Spleen (tissue), 11 donors: ENCODE data around the gene PIGR. TPM values are rescaled to one million over a fixed set of nuclear protein-coding genes. Genes with fewer than 3 reads are reported as not detected.

Source experiments
- DNase-seq: peaks from one replicate; pipeline ENCODE4 v3.0.0-alpha.2; 2020
- H3K27ac ChIP-seq, 8 donors: fragments of 200-600 bp; sonication (generic) in 7 of 8; 1 replicate in 4 of 8; 2 replicates in 4 of 8; pipeline versions ENCODE4 v1.5.0 to v1.8.0; 2016 to 2021; ENCODE audit warnings: inconsistent platforms in 4 of 8, mild to moderate bottlenecking in 4 of 8, moderate library complexity in 1 of 8
- H3K27me3 ChIP-seq, 7 donors: fragments of 200-600 bp; sonication (generic) in 6 of 7; replicated peaks in 1 of 7; 1 replicate in 4 of 7; 2 replicates in 3 of 7; pipeline versions ENCODE4 v1.5.0 to v1.8.0; 2016 to 2021; ENCODE audit warnings: inconsistent platforms in 3 of 7, mild to moderate bottlenecking in 1 of 7
- H3K36me3 ChIP-seq, 6 donors: fragments of 200-600 bp; sonication (generic) in 5 of 6; 1 replicate in 4 of 6; 2 replicates in 2 of 6; pipeline versions ENCODE4 v1.5.0 to v1.8.0; 2016 to 2021; ENCODE audit warnings: inconsistent platforms in 2 of 6
- H3K4me1 ChIP-seq, 6 donors: fragments of 200-600 bp; sonication (generic) in 5 of 6; 1 replicate in 3 of 6; 2 replicates in 3 of 6; pipeline versions ENCODE4 v1.5.0 to v1.8.0; 2016 to 2021; ENCODE audit warnings: inconsistent platforms in 3 of 6
- H3K4me3 ChIP-seq, 8 donors: fragments of 200-600 bp; sonication (generic) in 7 of 8; 1 replicate in 4 of 8; 2 replicates in 4 of 8; pipeline versions ENCODE4 v1.5.0 to v1.8.0; 2016 to 2021; ENCODE audit warnings: inconsistent platforms in 4 of 8, mild to moderate bottlenecking in 4 of 8, moderate library complexity in 2 of 8
- H3K9me3 ChIP-seq, 8 donors: fragments of 200-600 bp; sonication (generic) in 7 of 8; 1 replicate in 4 of 8; 2 replicates in 4 of 8; pipeline versions ENCODE4 v1.5.0 to v1.8.0; 2016 to 2021; ENCODE audit warnings: inconsistent platforms in 4 of 8
- CTCF ChIP-seq, 11 experiments: fragments of 200-600 bp in 7 of 11; fragments of 450-650 bp in 4 of 11; sonication (generic) in 4 of 11; IDR thresholded peaks in 8 of 11; conservative IDR thresholded peaks in 3 of 11; 1 replicate in 7 of 11; 2 replicates in 4 of 11; pipeline versions ENCODE4 v1.4.0 to v1.8.0; 2016 to 2021; ENCODE audit warnings: antibody characterized with exemption in 11 of 11, inconsistent platforms in 4 of 11, mild to moderate bottlenecking in 1 of 11
- POLR2A ChIP-seq, 3 donors: fragments of 450-650 bp; IDR thresholded peaks; one replicate each; pipeline ENCODE4 v1.5.1; 2017; ENCODE audit warnings: antibody characterized with exemption in 3 of 3, mild to moderate bottlenecking in 1 of 3
- POLR2AphosphoS5 ChIP-seq, 3 donors: sonication (generic); formaldehyde crosslinking; IDR thresholded peaks; one replicate each; pipeline ENCODE4 v1.5.1; 2017; ENCODE audit warnings: antibody characterized with exemption in 3 of 3
- WGBS, 5 donors: extraction: QIAGEN DNeasy Blood & Tissue Kit in 3 of 5; methylation state at CpG; one replicate each; pipeline versions ENCODE4 v1.1.5 to v1.1.7; 2013 to 2018; 5-methylcytosine and 5-hydroxymethylcytosine counted together
- intact Hi-C: fragments of 100-400 bp; cut with DNase I; formaldehyde crosslinking; loops from one replicate; pipeline ENCODE4 v1.15.0; 2023; ENCODE audit warnings: low total_unique reads
- polyA plus RNA-seq, 3 donors: library from polyadenylated mRNA; stranded (reverse); fragments of 200-250 nt; gene quantifications; one replicate each; pipeline ENCODE4 v1.2.1, GENCODE V29; 2013
- total RNA-seq, 7 donors: library from RNA; depleted of rRNA in 3 of 7; stranded (reverse); fragments of >200 nt in 3 of 7; fragmentation: NEBNext Ultra II Directional in 4 of 7; extraction: Animal tissue kit (Norgen Biotek cat#: 25700) in 4 of 7; gene quantifications; one replicate each; pipeline versions ENCODE4 v1.1.0 to v1.2.1, GENCODE V29; 2016 to 2021
- donor health status: healthy with polysubstance abuse.
- donor health status: DM: no; HTN: no; CAD: no; lungs with moderate emphysema.
- donor health status: DM: no; HTN: no; CAD: no.
- donor health status: Bipolar disorder and iron deficiency.
- donor health status: healthy.
- donor health status: DM: no; HTN: no; CAD: no.
- donor health status: DM: yes; HTN: yes; CAD: no.

The PIGR gene
- total and polyA plus RNA-seq, 10 donors = 0.13 to 1.7 (median 0.89) TPM

GRCh38 chr1:206957639-206958038 lies 11.4 kb upstream of the PIGR start:
- Histone ChIP-seq H3K4me1 (peaks cover 0 to 9% (median 4%) of the 10 kb centered on the region in 6 donors), H3K27ac (no peak overlapping the region), H3K27me3 (no peaks in the 10 kb centered on the region), H3K9me3 (no peaks in the 10 kb centered on the region), H3K4me3 (no peak overlapping the region), H3K36me3 (no peaks in the 10 kb centered on the region)
- no peak for DNase-seq
- WGBS, 5 donors = 82 to 98% (median 91%) methylated on average over 5 of the region's 5 CpGs
- TF ChIP-seq POLR2A (IDR thresholded peaks at IDR 0.05) = no peak
- TF ChIP-seq CTCF (IDR thresholded peaks at IDR 0.05 in 8 of 11, conservative IDR thresholded peaks at IDR 0.05 in 3 of 11) = no peak
- intact Hi-C loops = no loop called here

- H3K4me1 ChIP-seq = no peaks in the 10 kb centered on the region
- H3K9me3 ChIP-seq = no peaks in the 10 kb centered on the region
- H3K27ac ChIP-seq = no peak overlapping the region
- intact Hi-C loops = no loop called here
- TF ChIP-seq POLR2AphosphoS5 (IDR thresholded peaks at IDR 0.05) = no peak
- TF ChIP-seq POLR2A (IDR thresholded peaks at IDR 0.05) = no peak
- TF ChIP-seq CTCF (IDR thresholded peaks at IDR 0.05 in 8 of 11, conservative IDR thresholded peaks at IDR 0.05 in 3 of 11) = no peak
- H3K4me3 ChIP-seq = no peak overlapping the region
- 72 to 84% (median 74%) methylated on average over 11 of the region's 11 CpGs for WGBS, 5 donors
- H3K36me3 ChIP-seq = no peaks in the 10 kb centered on the region
- no peak for DNase-seq
- no peaks in the 10 kb centered on the region for H3K27me3 ChIP-seq
These were observed 9.5 kb upstream of the PIGR start for GRCh38 chr1:206955476-206956451.

- H3K27ac ChIP-seq = no peak overlapping the region
- H3K36me3 ChIP-seq = no peaks in the 10 kb centered on the region
- H3K4me3 ChIP-seq = no peak overlapping the region
- TF ChIP-seq POLR2AphosphoS5 (IDR thresholded peaks at IDR 0.05) (no peak), CTCF (IDR thresholded peaks at IDR 0.05 in 8 of 11, conservative IDR thresholded peaks at IDR 0.05 in 3 of 11) (no peak), POLR2A (IDR thresholded peaks at IDR 0.05) (no peak)
- no peaks in the 10 kb centered on the region for H3K27me3 ChIP-seq
- WGBS, 5 donors = 72 to 79% (median 76%) methylated on average over 10 of the region's 10 CpGs
- peaks cover 0 to 2% (median 0%) of the 10 kb centered on the region in 8 donors for H3K9me3 ChIP-seq
- no peaks in the 10 kb centered on the region for H3K4me1 ChIP-seq
- intact Hi-C loops = no loop called here
- no peak for DNase-seq
These were observed 8.4 kb upstream of the PIGR start for GRCh38 chr1:206954459-206955342.
